Mononuclear cell (primary cell): ENCODE results near the gene LOXL3. TPM values are rescaled to one million over a fixed set of nuclear protein-coding genes. Genes with fewer than 3 reads are reported as not detected.

Experiments
- H3K27me3 ChIP-seq: 2 replicates; pipeline ENCODE4 v1.6.0; 2011; ENCODE audit warnings: low read length, control low read depth; ENCODE audit not compliant: insufficient read depth
- H3K4me1 ChIP-seq: 2 replicates; pipeline ENCODE4 v1.5.1; 2011; ENCODE audit warnings: mild to moderate bottlenecking, low read length, control low read depth; ENCODE audit not compliant: insufficient read depth
- H3K4me3 ChIP-seq: 2 replicates; pipeline ENCODE4 v1.5.1; 2011; ENCODE audit warnings: mild to moderate bottlenecking, low read length, moderate library complexity
- H3K9me3 ChIP-seq: 2 replicates; pipeline ENCODE4 v1.5.1; 2011; ENCODE audit warnings: low read depth, mild to moderate bottlenecking, control low read depth, low read length
- total RNA-seq: library from RNA; depleted of rRNA; stranded (reverse); fragments of >200 nt; gene quantifications from one replicate; pipeline ENCODE4 v1.2.3, GENCODE V29; 2012

LOXL3 gene
- total RNA-seq, result 3.9 TPM

GRCh38 chr2:74553892-74554819 lies at the start of gene LOXL3, which contains the start of gene DOK1:
TSS of gene LOXL3 (minus strand) at chr2:74553942. CDS start at chr2:74552634, 1,308 bp downstream.
TSS of gene DOK1 (plus strand) at chr2:74554720. CDS start at chr2:74554755, 35 bp downstream.
- Histone ChIP-seq H3K4me3 (peak within 1 kb of the TSS; percentile 98), H3K4me1 (peaks cover 50% of the 10 kb centered on the region), H3K9me3 (no peaks in the 10 kb centered on the region), H3K27me3 (peaks cover 10% of the 10 kb centered on the region)

DNA sequence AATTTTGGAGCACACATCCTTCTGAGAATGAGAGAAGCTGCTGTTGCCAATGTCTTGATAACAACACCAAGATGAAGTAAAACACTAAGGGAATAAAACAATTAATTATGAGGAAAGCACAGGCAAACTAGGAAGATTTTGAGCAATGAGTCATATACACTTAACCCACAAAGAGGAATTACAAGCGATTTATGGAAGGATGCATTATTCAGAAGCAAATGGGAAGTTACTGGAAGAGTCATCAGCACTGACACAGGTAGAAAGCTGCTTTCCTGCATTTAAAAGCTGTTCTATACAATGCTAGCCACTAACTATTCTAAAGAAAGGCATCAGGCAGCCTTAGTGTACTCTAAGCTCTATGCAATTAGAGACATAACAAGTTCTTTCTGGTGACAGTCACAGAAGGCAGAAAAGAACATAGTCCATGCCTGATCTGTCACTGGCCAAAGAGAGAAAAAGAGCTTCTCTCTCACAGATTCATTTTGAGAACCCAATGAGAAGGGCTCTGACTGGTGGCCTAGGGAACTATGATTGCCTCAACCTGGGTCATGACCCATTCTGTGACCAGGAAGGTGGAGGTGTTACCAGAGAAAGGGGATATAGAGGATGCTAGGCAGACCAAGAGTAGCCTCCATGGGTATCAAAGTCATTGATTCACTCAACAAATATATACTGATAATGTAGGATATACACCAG lies 49.0 kb upstream of the LOXL3 start:
- H3K4me1 ChIP-seq, result no peaks in the 10 kb centered on the region

GRCh38 chr2:74599676-74600075 lies 45.9 kb upstream of the LOXL3 start:
- no peaks in the 10 kb centered on the region for H3K9me3 ChIP-seq
- no peaks in the 10 kb centered on the region for H3K4me1 ChIP-seq
- peaks cover 33% of the 10 kb centered on the region for H3K27me3 ChIP-seq
- H3K4me3 ChIP-seq, result no peak overlapping the region

More for the DNA sequence above, 49.0 kb upstream of the LOXL3 start:
- Histone ChIP-seq H3K9me3 (no peaks in the 10 kb centered on the region), H3K27me3 (peaks cover 26% of the 10 kb centered on the region), H3K4me3 (no peak overlapping the region)

DNA sequence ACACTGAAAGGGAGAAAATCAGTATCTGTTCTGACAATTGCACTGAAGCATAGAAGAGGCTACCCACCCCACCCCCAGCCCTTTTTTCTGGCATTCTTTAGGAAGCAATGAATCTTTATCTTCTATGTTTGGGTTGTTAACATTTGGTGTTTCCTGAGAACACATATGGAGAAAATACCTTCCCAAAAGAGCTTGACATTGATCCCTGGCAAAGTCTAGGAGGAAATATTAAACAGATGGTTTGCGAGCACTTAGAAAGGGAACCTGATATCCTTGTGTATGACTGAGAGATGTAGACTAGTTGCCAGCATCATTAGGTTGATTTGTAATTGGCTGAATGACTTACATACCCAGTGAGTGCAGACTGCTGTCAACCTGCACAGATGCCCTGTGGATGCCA lies 43.7 kb upstream of the LOXL3 start:
- peaks cover 32% of the 10 kb centered on the region for H3K27me3 ChIP-seq
- H3K9me3 ChIP-seq, result no peaks in the 10 kb centered on the region
- no peaks in the 10 kb centered on the region for H3K4me1 ChIP-seq
- no peak overlapping the region for H3K4me3 ChIP-seq

GRCh38 chr2:74596584-74596983 lies 42.8 kb upstream of the LOXL3 start:
- Histone ChIP-seq H3K9me3 (no peaks in the 10 kb centered on the region), H3K27me3 (peaks cover 30% of the 10 kb centered on the region), H3K4me1 (no peaks in the 10 kb centered on the region), H3K4me3 (no peak overlapping the region)

GRCh38 chr2:74593826-74594772 lies 40.4 kb upstream of the LOXL3 start:
- Histone ChIP-seq H3K4me1 (no peaks in the 10 kb centered on the region), H3K9me3 (no peaks in the 10 kb centered on the region), H3K27me3 (peaks cover 30% of the 10 kb centered on the region), H3K4me3 (no peak overlapping the region)

- H3K27me3 ChIP-seq, result peaks cover 14% of the 10 kb centered on the region
- H3K4me1 ChIP-seq, result peaks cover 25% of the 10 kb centered on the region
- no peak overlapping the region for H3K4me3 ChIP-seq
- no peaks in the 10 kb centered on the region for H3K9me3 ChIP-seq
Observed at GRCh38 chr2:74588664-74589063, 34.9 kb upstream of the LOXL3 start.

- H3K9me3 ChIP-seq, result no peaks in the 10 kb centered on the region
- H3K4me1 ChIP-seq, result peaks cover 29% of the 10 kb centered on the region
- peaks cover 8% of the 10 kb centered on the region for H3K27me3 ChIP-seq
- H3K4me3 ChIP-seq, result no peak overlapping the region
Observed at GRCh38 chr2:74587664-74588277, 34.0 kb upstream of the LOXL3 start.

DNA sequence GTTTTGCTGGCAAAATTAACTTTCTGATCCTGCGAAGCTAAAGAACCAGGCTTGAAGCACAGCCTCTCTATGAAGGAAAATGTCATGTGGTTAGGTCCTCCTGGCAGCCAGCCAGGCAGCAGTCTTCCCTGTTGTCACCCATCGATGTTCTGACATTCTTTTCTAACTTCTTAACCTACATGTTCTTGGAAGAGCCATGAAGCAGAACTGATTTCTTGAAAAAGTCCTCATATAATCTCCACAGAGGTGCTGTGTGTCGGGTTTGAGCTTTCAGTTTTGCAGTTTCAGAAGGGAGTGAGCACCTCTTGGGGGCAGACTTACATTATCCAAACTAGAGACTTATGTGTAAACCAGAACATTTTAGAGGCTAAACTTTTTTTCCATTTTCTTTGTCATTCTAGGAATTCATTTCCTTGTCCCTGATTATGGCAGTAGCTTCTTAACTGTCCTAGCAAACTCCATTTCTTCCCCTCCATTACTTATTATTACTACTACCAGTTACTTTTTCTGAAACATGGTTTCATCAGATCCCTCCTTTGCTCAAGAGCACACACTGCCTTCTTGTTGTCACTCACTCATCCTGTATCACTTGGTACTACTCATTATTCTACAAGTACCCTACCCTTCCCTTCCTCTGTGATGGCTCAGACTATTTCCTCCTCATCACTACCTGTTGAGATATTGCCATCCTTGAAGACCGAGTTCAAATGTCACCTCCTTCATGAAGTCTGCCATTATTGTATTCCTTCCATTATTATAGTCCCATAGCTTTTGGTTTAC lies 31.9 kb upstream of the LOXL3 start:
- Histone ChIP-seq H3K27me3 (peaks cover 1% of the 10 kb centered on the region), H3K4me3 (no peak overlapping the region), H3K4me1 (peaks cover 29% of the 10 kb centered on the region), H3K9me3 (no peaks in the 10 kb centered on the region)

- H3K4me1 ChIP-seq, result peaks cover 29% of the 10 kb centered on the region
- no peaks in the 10 kb centered on the region for H3K9me3 ChIP-seq
- no peak overlapping the region for H3K4me3 ChIP-seq
- H3K27me3 ChIP-seq, result no peaks in the 10 kb centered on the region
Observed at GRCh38 chr2:74584088-74584645, 30.4 kb upstream of the LOXL3 start.

DNA sequence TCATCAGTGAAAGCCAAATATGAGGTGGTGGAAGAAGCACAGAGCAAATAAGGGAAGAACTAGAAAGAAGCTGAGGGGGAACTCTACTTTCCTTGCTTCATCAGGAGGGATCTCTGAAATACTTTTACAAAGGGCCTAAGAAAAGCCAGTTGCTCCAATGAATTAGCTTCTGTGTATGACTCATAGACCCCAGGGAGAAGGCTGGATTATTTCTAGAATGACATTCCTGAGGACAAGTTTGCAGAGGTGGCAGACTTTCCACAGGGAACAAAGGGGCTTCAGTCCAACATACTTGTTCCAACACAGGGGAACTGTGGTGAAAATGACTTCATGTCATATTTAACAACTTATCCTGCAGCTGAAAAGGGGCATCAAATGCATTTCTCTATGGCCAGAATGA lies 29.8 kb upstream of the LOXL3 start:
- H3K4me1 ChIP-seq, result peaks cover 36% of the 10 kb centered on the region

DNA sequence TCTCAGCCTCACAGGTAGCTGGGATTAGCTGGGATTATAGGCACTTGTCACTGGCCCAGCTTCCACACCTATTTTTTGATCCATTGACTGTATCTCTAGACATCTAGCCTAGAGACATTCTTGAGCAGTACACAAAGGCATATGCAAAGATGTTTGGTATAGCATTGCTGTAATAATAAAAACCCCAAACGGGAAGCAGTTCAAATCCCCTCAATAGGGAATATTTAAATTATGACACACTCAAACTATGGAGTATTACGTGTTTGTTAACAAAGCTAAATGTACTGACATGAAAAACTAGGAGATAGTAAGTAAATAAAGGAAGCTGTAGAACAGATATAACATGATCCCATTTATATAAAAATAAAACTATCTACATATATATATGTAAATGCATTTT lies 28.4 kb upstream of the LOXL3 start:
- Histone ChIP-seq H3K27me3 (no peaks in the 10 kb centered on the region), H3K4me1 (peaks cover 49% of the 10 kb centered on the region), H3K9me3 (no peaks in the 10 kb centered on the region), H3K4me3 (no peak overlapping the region)

More for the DNA sequence above, 29.8 kb upstream of the LOXL3 start:
- Histone ChIP-seq H3K9me3 (no peaks in the 10 kb centered on the region), H3K27me3 (no peaks in the 10 kb centered on the region), H3K4me3 (no peak overlapping the region)

DNA sequence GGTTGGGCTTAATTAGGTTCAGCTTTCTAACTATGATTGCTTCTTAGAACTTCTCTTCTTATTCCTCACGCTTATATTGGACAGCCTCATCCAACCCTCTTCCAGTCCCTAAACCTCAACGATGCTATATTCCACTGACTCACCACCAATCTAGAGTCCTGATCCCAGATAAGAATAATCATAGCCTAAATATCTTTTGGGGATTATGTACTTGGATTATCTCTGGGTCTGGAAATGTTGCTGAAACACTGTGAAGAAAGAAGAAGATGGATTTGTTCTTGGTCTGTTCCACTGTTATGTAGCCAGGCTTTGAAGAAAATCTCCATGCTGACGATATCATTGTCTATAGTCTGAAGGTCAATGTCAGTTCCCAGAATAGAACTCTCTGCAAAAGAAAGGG lies 27.7 kb upstream of the LOXL3 start:
- Histone ChIP-seq H3K4me1 (peaks cover 55% of the 10 kb centered on the region), H3K4me3 (no peak overlapping the region), H3K9me3 (no peaks in the 10 kb centered on the region), H3K27me3 (no peaks in the 10 kb centered on the region)
